GM12801 (cell line): Measurements from ENCODE around the gene RASAL1.

Experiments used
- CTCF ChIP-seq: IDR thresholded peaks from one replicate; pipeline ENCODE4 v1.5.1; 2011; ENCODE audit warnings: control low read depth; ENCODE audit not compliant: insufficient read length; ENCODE audit errors: extremely low read depth

Gene RASAL1

DNA sequence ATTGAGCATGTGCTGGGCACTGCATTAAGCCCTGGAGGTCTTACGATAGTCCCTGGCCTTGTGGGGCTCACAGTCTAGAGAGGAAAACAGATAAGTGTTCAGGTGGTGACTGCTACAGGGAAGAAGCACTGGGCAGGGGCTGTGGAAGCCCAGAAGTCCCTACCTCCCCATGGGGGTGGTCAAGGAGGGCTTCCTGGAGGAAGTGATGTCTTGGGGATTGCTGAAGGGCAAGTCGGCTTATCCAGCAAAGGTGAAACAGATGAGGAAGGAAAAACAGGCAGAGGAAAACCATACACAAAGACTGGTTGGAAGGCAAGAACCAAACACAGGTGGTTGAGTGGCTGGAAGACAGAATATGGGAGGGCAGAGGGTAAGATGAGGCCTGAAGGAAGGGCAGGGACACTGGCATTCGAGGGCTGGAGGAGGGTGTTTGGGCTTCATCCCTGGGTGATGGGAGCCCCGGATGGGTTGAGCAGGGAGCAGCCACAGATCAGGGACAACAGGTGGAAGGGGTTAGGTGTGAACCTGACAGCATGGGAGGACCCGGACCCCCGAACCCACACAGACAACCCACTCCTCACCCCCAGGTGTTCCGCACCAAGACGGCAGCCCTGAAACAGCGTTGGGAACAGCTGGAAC lies 16.8 kb upstream of the RASAL1 start:
- TF ChIP-seq CTCF: no peak

DNA sequence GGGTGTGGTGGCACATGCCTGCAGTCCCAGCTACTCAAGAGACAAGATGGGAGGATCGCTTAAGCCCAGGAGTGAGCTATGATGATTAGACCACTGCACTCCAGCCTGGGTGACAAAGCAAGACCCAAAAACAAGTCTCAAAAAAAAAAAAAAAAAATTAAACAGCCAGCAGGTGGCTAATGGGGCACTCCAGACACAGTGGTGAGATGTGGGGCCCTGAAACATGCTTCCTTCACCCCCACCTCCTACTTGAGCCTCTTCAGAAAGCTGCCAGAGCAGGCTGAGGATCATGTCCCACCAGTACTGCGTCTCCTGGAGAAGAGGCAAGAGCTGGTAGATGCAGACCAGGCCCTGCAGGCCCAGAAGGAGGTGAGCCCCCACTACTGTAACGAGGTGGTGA lies 16.1 kb upstream of the RASAL1 start:
- no peak for TF ChIP-seq CTCF

DNA sequence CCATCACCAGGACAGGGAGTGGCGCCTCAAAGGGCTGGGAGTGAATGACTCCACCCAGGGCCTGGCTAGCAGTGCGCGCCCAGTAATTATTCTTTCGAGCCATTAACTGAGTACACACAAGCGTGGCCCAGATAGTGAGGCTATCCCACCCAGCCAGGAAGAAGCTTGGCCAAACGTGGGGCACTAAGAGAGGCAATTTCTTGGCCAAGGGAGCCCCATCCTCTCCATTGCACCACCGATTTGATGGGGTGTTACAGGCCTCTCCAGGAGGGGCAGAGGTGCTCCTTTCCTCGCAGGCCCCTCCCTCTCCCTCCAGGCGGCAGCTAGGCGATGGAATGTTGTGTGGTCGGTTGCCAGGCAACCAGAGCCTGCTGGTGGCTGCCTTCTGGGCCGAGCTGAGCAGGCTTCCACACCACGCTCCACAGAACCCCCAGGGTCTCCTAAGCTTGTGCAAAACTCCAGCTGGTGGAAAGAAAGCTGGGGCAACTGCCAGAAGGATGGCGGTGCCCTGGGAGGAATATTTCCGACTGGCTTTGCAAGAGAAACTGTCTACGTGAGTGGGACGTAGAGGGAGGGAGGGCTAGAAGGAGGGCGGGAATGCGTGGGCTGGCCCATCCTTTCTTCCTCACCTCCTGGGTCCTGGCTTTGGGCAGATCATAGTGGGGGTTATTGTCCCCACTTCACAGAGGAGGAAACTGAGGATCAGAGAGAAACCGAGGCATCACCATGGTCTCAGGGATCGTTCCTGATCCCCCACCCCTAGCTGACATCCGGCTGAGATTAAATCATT lies 14.0 kb upstream of the RASAL1 start, which contains the start of gene CFAP73:
Gene CFAP73 (plus strand): TSS at position 364 of the 790 bp plus-strand sequence. CDS start 134 bp downstream, at position 498.
- no peak for TF ChIP-seq CTCF

DNA sequence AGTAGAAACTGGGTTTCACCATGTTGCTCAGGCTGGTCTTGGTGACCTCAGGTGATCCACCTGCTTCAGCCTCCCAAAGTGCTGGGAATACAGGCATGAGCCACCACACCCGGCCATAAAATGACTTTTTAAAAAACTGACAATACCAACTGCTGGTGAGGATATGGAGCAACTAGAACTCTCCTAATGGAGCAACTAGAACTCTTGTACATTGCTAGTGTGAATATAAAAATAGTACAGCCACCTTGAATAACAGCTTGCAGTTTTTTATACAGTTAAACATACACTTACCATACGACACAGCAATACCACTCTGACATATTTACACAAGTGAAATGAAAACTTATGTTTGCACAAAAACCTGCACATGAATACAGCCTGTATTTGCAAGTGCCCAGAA lies 11.4 kb upstream of the RASAL1 start:
- TF ChIP-seq CTCF: no peak

DNA sequence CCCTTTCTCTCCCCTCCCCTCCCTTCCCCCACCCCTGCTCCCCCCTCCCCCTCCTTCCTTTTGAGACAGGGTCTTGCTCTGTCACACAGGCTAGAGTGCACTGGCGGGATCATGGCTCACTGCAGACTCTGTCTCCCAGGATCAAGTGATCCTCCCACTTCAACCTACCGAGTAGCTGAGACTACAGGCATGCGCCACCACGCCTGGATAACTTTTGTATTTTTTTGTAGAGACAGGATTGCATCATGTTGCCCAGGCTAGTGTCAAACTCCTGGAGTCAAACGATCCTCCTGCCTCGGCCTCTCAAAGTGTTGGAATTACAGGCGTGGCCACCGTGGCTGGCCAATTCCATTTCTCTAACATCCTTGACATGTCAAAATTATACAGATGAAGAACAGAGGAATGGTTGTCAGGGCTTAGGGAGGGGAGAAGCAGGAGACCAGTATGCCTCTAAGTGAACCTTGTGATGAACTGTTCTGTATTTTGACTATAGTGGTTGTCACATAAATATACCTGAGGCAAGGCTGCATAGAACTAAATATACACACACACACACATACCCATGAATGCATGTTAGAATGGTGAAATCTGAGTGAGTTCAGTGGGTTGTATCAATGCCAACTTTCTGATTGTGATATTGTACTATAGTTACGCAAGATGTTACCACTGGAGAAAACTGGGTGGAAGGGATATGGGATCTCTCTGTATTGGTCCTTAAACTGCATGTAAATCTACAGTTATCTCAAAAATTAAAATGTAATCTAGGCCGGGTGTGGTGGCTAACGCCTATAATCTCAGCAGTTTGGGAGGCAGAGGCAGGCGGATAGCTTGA lies 10.4 kb upstream of the RASAL1 start:
- no peak for TF ChIP-seq CTCF

DNA sequence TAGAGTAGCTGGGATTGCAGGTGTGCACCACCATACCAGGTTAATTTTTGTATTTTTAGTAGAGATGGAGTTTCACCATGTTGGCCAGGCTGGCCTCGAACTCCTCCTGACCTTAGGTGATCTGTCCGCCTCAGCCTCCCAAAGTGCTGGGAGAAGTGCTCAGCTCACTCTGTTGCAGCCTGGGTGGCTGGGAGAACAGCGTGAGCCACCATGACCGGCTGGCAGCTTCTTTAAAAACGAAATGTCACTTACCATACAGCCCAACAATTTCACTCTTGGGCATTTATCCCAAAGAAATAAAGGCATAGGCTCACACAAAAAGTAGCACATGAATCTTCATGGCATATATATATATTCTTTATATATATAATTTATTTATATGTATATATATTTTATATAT lies 9.2 kb upstream of the RASAL1 start:
- TF ChIP-seq CTCF: no peak

DNA sequence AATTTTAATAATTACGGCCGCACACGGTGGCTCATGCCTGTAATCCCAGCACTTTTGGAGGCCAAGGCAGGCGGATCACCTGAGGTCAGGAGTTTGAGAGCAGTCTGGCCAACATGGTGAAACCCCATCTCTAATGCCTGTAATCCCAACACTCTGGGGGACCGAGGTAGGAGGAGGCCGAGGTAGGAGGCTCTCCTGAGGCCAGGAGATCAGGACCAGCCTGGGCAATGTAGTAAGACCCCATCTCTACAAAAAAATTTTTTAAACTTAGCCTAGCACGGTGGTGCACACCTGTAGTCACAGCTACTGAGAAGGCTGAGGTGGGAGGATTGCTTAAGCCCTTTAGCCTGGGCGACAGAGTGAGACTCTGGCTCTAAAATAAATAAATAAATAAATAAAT lies 8.4 kb upstream of the RASAL1 start:
- TF ChIP-seq CTCF: no peak
